HepG2 (cell line): ENCODE measurements around the gene SEPHS2. TPM values are rescaled to one million over a fixed set of nuclear protein-coding genes. Genes with fewer than 3 reads are reported as not detected.
"Not testable (repeated sequence)": the region's sequence is repeated elsewhere in the genome, so short reads cannot be mapped to it uniquely, and the experiment has no call there.

Experiments used
- ATAC-seq: fragments of 200-7000 bp; cut with Tn5 transposase; 3 replicates; pipeline ENCODE4 v1.9.1; 2020; ENCODE audit warnings: mild to moderate bottlenecking, moderate library complexity
- BruUV-seq: library from RNA; stranded (reverse); fragments of 400-500 nt; replicated peaks from 2 replicates; lab custom pipeline; 2021; lab: Mats Ljungman, UMichigan
- CTCF ChIA-PET: fragments of 300-600 bp; formaldehyde crosslinking; extraction: SDS; loops from one replicate; lab custom pipeline; 2021; ENCODE audit warnings: low total read pairs, inconsistent platforms, low intra/inter-chr PET ratio; lab: Yijun Ruan, JAX
- POLR2A ChIA-PET: fragments of 350-600 bp; sonication (Branson Sonifier 250); formaldehyde crosslinking; loops from one replicate; lab custom pipeline; 2020; ENCODE audit warnings: antibody characterized with exemption, inconsistent platforms; lab: Yijun Ruan, JAX
- DNase-seq: peaks from one replicate; pipeline ENCODE4 v3.0.0-alpha.2; 2015; ENCODE audit warnings: low spot score
- FAIRE-seq: peaks from 3 replicates; lab custom pipeline; 2011; peaks lifted over from hg19 to GRCh38; lab: Jason Lieb, UNC
- H2AFZ ChIP-seq: one replicate; pipeline ENCODE4 v1.6.1; 2011; ENCODE audit warnings: low read length, inconsistent platforms
- H3K27ac ChIP-seq: fragments of 300-600 bp; 3 replicates; pipeline ENCODE4 v1.8.0; 2011; ENCODE audit warnings: mixed run types, mild to moderate bottlenecking, mixed read lengths, low read length, inconsistent platforms; ENCODE audit not compliant: insufficient read depth; ENCODE audit errors: extremely low read length
- H3K27me3 ChIP-seq, 2 experiments: fragments of 200-600 bp in 1 of 2; 2 replicates in 1 of 2; 3 replicates in 1 of 2; pipeline versions ENCODE4 v1.6.0 to v1.8.0; 2011; ENCODE audit warnings: low read length in 2 of 2, mild to moderate bottlenecking in 2 of 2, moderate library complexity in 2 of 2, inconsistent platforms in 1 of 2; ENCODE audit not compliant: insufficient read depth in 2 of 2, control insufficient read depth in 1 of 2
- H3K36me3 ChIP-seq, 2 experiments: fragments of 200-600 bp in 1 of 2; replicated peaks in 1 of 2; 2 replicates in 1 of 2; 3 replicates in 1 of 2; pipeline versions ENCODE4 v1.5.1 to v1.8.0; 2011; ENCODE audit warnings: low read length in 2 of 2, inconsistent platforms in 1 of 2; ENCODE audit not compliant: insufficient read depth in 2 of 2, control insufficient read depth in 1 of 2
- H3K4me1 ChIP-seq: 2 replicates; pipeline ENCODE4 v1.5.1; 2012; ENCODE audit warnings: low read length, inconsistent platforms; ENCODE audit not compliant: insufficient read depth
- H3K4me2 ChIP-seq: 2 replicates; pipeline ENCODE4 v1.6.0; 2011; ENCODE audit warnings: low read depth, low read length, inconsistent platforms
- H3K4me3 ChIP-seq, 3 experiments: fragments of 200-600 bp in 1 of 3; sonication (generic), shearing (Covaris generic) in 1 of 3; replicated peaks in 1 of 3; 2 replicates each; pipeline ENCODE4 v1.5.1; 2011 to 2016; ENCODE audit warnings: low read length in 3 of 3, inconsistent platforms in 2 of 3, low read depth in 2 of 3, mild to moderate bottlenecking in 2 of 3, control low read depth in 1 of 3, mixed read lengths in 1 of 3; ENCODE audit not compliant: insufficient read depth in 1 of 3
- H3K79me2 ChIP-seq: one replicate; pipeline ENCODE4 v1.6.1; 2011; ENCODE audit warnings: low read length, inconsistent platforms; ENCODE audit not compliant: insufficient read depth
- H3K9ac ChIP-seq: 2 replicates; pipeline ENCODE4 v1.6.0; 2011; ENCODE audit warnings: mild to moderate bottlenecking, low read depth, low read length, inconsistent platforms; ENCODE audit not compliant: insufficient read depth
- H3K9me3 ChIP-seq: 2 replicates; pipeline ENCODE4 v1.5.1; 2012; ENCODE audit warnings: mild to moderate bottlenecking, low read length
- H4K20me1 ChIP-seq: 2 replicates; pipeline ENCODE4 v1.6.0; 2011; ENCODE audit warnings: inconsistent platforms, mild to moderate bottlenecking, low read length, moderate library complexity; ENCODE audit not compliant: insufficient read depth
- AKAP8 ChIP-seq: sonication (generic); formaldehyde crosslinking; IDR thresholded peaks from 2 replicates; pipeline ENCODE4 v1.5.1; 2020; ENCODE audit warnings: mild to moderate bottlenecking, missing genetic modification reagents
- ARNT2 ChIP-seq: sonication (generic); formaldehyde crosslinking; IDR thresholded peaks from 2 replicates; pipeline ENCODE4 v1.8.0; 2022; ENCODE audit warnings: mild to moderate bottlenecking, low read depth, missing genetic modification reagents, moderate library complexity
- CHD2 ChIP-seq: IDR thresholded peaks from 2 replicates; pipeline ENCODE4 v1.6.1; 2011; ENCODE audit warnings: low read depth, low read length, improper control_type of control experiment
- ETV6 ChIP-seq: sonication (generic); formaldehyde crosslinking; conservative IDR thresholded peaks from 2 replicates; pipeline ENCODE4 v1.4.0; 2020; ENCODE audit warnings: missing genetic modification reagents
- FOSL2 ChIP-seq: sonication (generic); formaldehyde crosslinking; IDR thresholded peaks from 2 replicates; pipeline ENCODE4 v1.4.0; 2020; ENCODE audit warnings: missing genetic modification reagents
- HNF4A ChIP-seq: sonication (generic); formaldehyde crosslinking; IDR thresholded peaks from 2 replicates; pipeline ENCODE4 v1.4.0; 2020; ENCODE audit warnings: missing genetic modification reagents
- HNRNPLL ChIP-seq: fragments of 200-400 bp; formaldehyde crosslinking; IDR thresholded peaks from 2 replicates; pipeline ENCODE4 v1.6.1; 2017; ENCODE audit warnings: mild to moderate bottlenecking, low read depth, low read length; ENCODE audit not compliant: poor library complexity, severe bottlenecking
- JUNB ChIP-seq: sonication (generic); formaldehyde crosslinking; IDR thresholded peaks from 2 replicates; pipeline ENCODE4 v1.8.0; 2022; ENCODE audit warnings: missing genetic modification reagents, mild to moderate bottlenecking, borderline replicate concordance
- KLF6 ChIP-seq: IDR thresholded peaks from 2 replicates; pipeline ENCODE4 v1.8.0; 2016; ENCODE audit warnings: missing biosample characterization, missing genetic modification reagents
- NCOA1 ChIP-seq: sonication (generic); formaldehyde crosslinking; IDR thresholded peaks from 2 replicates; pipeline ENCODE4 v1.9.0; 2021; ENCODE audit warnings: missing genetic modification reagents
- RFX1 ChIP-seq: fragments of 450-650 bp; IDR thresholded peaks from 2 replicates; pipeline ENCODE4 v1.6.1; 2017
- ZNF180 ChIP-seq: sonication (generic); formaldehyde crosslinking; IDR thresholded peaks from 2 replicates; pipeline ENCODE4 v1.4.0; 2020; ENCODE audit warnings: low read depth, missing genetic modification reagents, borderline replicate concordance
- ZNF232 ChIP-seq: sonication (generic); formaldehyde crosslinking; IDR thresholded peaks from 2 replicates; pipeline ENCODE4 v1.4.0; 2020; ENCODE audit warnings: missing genetic modification reagents, borderline replicate concordance
- ZNF337 ChIP-seq: sonication (generic); formaldehyde crosslinking; IDR thresholded peaks from 2 replicates; pipeline ENCODE4 v1.5.1; 2020; ENCODE audit warnings: missing genetic modification reagents, low read depth, mild to moderate bottlenecking, borderline replicate concordance
- ZNF382 ChIP-seq: sonication (generic); formaldehyde crosslinking; IDR thresholded peaks from 2 replicates; pipeline ENCODE4 v1.5.0; 2020; ENCODE audit warnings: missing genetic modification reagents, mild to moderate bottlenecking, borderline replicate concordance
- ZNF678 ChIP-seq: sonication (generic); formaldehyde crosslinking; IDR thresholded peaks from 2 replicates; pipeline ENCODE4 v1.4.0; 2020; ENCODE audit warnings: mild to moderate bottlenecking, missing genetic modification reagents
- ZNF781 ChIP-seq: sonication (generic); formaldehyde crosslinking; IDR thresholded peaks from 2 replicates; pipeline ENCODE4 v1.5.1; 2020; ENCODE audit warnings: borderline replicate concordance, mild to moderate bottlenecking, missing genetic modification reagents; ENCODE audit errors: not compliant biosample characterization
- WGBS: methylation state at CpG from one replicate; pipeline ENCODE4 v1.1.6; 2017; ENCODE audit warnings: low lambda C conversion rate; 5-methylcytosine and 5-hydroxymethylcytosine counted together
- in situ Hi-C: cut with HindIII; loops from 2 replicates; pipeline ENCODE4 v1.10.0; 2017; ENCODE audit warnings: low pct_unique_long_range_greater_than_20kb; ENCODE audit not compliant: extremely low pct_ligation_motif_present
- intact Hi-C: fragments of 100-400 bp; cut with micrococcal nuclease; formaldehyde crosslinking; loops from one replicate; pipeline ENCODE4 v1.10.0; 2022; ENCODE audit not compliant: unreplicated experiment
- polyA plus RNA-seq, 8 experiments: library from polyadenylated mRNA; depleted of rRNA in 3 of 8; stranded (reverse) in 7 of 8; unstranded in 1 of 8; fragments of >200 nt; fragmentation: Illumina TruSeq in 4 of 8; extraction: Trizol in 4 of 8; gene quantifications; 2 replicates each; pipeline versions ENCODE4 v1.2.1 to v1.2.3, GENCODE V29; 2011 to 2016; ENCODE audit warnings: low read depth in 4 of 8, missing spikeins in 1 of 8, mixed read lengths in 1 of 8; ENCODE audit not compliant: insufficient read depth in 1 of 8
- total RNA-seq, 5 experiments: library from RNA; depleted of rRNA; stranded (reverse); fragments of >200 nt; fragmentation: Illumina TruSeq; extraction: Trizol; gene quantifications; 2 replicates each; pipeline ENCODE4 v1.2.3, GENCODE V29; 2016; ENCODE audit warnings: low read depth in 1 of 5
- TF ChIP-seq, protein P1 (sequence below): sonication (generic); formaldehyde crosslinking; IDR thresholded peaks from 2 replicates; pipeline ENCODE4 v1.9.0; 2021; ENCODE audit warnings: missing genetic modification reagents, mild to moderate bottlenecking, borderline replicate concordance
- TF ChIP-seq, protein P2 (sequence below): sonication (generic); formaldehyde crosslinking; IDR thresholded peaks from 2 replicates; pipeline ENCODE4 v1.9.0; 2022; ENCODE audit warnings: missing genetic modification reagents, mild to moderate bottlenecking, borderline replicate concordance

Gene SEPHS2
- total and polyA plus RNA-seq, 2 of the 13 experiments (the other 11 are each of a cell fraction or from before 2014, with no cell fraction given) = 20.7 to 127 TPM

DNA sequence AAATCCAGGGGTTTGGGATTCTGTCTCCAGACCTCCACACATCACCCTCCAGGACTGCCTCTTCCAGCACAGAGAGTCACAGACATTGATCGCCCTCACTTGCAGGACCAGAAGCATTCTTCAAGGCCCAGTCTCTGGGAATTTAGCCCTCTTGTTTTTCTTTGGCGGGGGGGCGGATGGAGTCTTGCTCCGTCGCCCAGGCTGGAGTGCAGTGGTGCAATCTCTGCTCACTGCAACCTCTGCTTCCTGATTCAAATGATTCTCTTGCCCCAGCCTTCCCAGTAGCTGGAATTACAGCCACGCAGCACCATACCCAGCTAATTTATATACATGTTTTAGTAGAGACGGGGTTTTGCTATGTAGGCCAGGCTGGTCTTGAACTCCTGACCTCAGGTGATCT lies 18.4 kb upstream of the SEPHS2 start:
- no peak overlapping the region for H3K4me3 ChIP-seq
- TF ChIP-seq KLF6 (CRISPR knock-in tag) (no peak), HNF4A (CRISPR knock-in tag) (no peak), AKAP8 (CRISPR knock-in tag) (no peak), ZNF180 (CRISPR knock-in tag) (no peak), RFX1 (no peak), ZNF781 (CRISPR knock-in tag) (no peak), ARNT2 (CRISPR knock-in tag) (no peak), JUNB (no peak), ZNF678 (CRISPR knock-in tag) (no peak), NCOA1 (no peak), ZNF232 (CRISPR knock-in tag) (no peak), ETV6 (CRISPR knock-in tag) (no peak), CHD2 (no peak), ZNF337 (CRISPR knock-in tag) (no peak), HNRNPLL (no peak), ZNF382 (no peak), FOSL2 (CRISPR knock-in tag) (no peak)
- TF ChIP-seq, protein P1, sequence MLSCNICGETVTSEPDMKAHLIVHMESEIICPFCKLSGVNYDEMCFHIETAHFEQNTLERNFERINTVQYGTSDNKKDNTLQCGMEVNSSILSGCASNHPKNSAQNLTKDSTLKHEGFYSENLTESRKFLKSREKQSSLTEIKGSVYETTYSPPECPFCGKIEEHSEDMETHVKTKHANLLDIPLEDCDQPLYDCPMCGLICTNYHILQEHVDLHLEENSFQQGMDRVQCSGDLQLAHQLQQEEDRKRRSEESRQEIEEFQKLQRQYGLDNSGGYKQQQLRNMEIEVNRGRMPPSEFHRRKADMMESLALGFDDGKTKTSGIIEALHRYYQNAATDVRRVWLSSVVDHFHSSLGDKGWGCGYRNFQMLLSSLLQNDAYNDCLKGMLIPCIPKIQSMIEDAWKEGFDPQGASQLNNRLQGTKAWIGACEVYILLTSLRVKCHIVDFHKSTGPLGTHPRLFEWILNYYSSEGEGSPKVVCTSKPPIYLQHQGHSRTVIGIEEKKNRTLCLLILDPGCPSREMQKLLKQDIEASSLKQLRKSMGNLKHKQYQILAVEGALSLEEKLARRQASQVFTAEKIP = no peak
- TF ChIP-seq, protein P2, sequence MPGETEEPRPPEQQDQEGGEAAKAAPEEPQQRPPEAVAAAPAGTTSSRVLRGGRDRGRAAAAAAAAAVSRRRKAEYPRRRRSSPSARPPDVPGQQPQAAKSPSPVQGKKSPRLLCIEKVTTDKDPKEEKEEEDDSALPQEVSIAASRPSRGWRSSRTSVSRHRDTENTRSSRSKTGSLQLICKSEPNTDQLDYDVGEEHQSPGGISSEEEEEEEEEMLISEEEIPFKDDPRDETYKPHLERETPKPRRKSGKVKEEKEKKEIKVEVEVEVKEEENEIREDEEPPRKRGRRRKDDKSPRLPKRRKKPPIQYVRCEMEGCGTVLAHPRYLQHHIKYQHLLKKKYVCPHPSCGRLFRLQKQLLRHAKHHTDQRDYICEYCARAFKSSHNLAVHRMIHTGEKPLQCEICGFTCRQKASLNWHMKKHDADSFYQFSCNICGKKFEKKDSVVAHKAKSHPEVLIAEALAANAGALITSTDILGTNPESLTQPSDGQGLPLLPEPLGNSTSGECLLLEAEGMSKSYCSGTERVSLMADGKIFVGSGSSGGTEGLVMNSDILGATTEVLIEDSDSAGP (CRISPR knock-in tag) = no peak
- ChIA-PET CTCF (no interaction called here), POLR2A (no interaction called here)
- H3K4me2 ChIP-seq = no peak overlapping the region
- no peak for FAIRE-seq
- no peaks in the 10 kb centered on the region; a peak in 1 of 5 replicates for H3K27me3 ChIP-seq
- ATAC-seq = no peak
- H3K9ac ChIP-seq = no peak overlapping the region
- no peaks in the 10 kb centered on the region for H4K20me1 ChIP-seq
- no peaks in the 10 kb centered on the region for H3K36me3 ChIP-seq
- 23% methylated on average over 7 of the region's 7 CpGs for WGBS
- DNase-seq = no peak
- H3K27ac ChIP-seq = no peak overlapping the region
- peaks cover 38% of the 10 kb centered on the region for H3K4me1 ChIP-seq
- in situ Hi-C loops (no loop called here), intact Hi-C loops (no loop called here)
- BruUV-seq = no TSS peak
- H2AFZ ChIP-seq = no peak overlapping the region
- H3K9me3 ChIP-seq = no peaks in the 10 kb centered on the region
- H3K79me2 ChIP-seq = no peaks in the 10 kb centered on the region

DNA sequence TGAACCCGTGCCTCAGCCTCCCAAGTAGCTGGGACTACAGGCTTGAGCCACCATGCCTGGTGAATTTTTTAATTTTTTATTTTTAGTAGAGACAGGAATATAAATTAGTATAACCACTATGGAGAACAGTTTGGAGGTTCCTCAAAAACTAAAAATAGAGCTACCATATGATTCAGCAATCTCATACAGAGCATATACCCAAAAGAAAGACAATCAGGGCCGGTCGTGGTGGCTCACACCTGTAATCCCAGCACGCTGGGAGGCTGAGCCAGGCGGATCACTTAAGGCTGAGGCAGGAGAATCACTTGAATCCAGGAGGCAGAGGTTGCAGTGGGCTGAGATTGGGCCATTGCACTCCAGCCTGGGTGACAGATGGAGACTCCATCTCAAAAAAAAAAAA lies 15.8 kb upstream of the SEPHS2 start:
- H3K9ac ChIP-seq, H3K36me3 ChIP-seq, H3K79me2 ChIP-seq, H3K9me3 ChIP-seq, FAIRE-seq, in situ Hi-C loops, H2AFZ ChIP-seq, H3K27me3 ChIP-seq, DNase-seq, H4K20me1 ChIP-seq, ATAC-seq, BruUV-seq, CTCF ChIA-PET, H3K27ac ChIP-seq, H3K4me3 ChIP-seq, H3K4me2 ChIP-seq, intact Hi-C loops: not testable (repeated sequence)
- POLR2A ChIA-PET = interaction anchor here (0.7 to 1.1 kb wide), 4 partner anchors 14 to 97 kb away, joined by 3 to 5 read pairs (median 4); no protein-coding TSS in a partner anchor
- H3K4me1 ChIP-seq = peaks cover 63% of the 10 kb centered on the region
- WGBS = 83% methylated on average over 5 of the region's 5 CpGs
